Measurements from ENCODE around the gene FAM209A.
"Not testable (repeated sequence)": the region's sequence is repeated elsewhere in the genome, so short reads cannot be mapped to it uniquely, and the experiment has no call there.

The FAM209A gene

GRCh38 chr20:56524444-56524843 is at the start of gene FAM209A:
Gene FAM209A, plus strand, starts transcription at chr20:56524744. Its CDS starts 65 bp downstream, at chr20:56524809.
- DNase-seq (ENCODE audit: low spot score): not testable (repeated sequence)

GRCh38 chr20:56483970-56484369 is 40.6 kb upstream of the FAM209A start:
- DNase-seq (ENCODE audit: low spot score): no peak

- DNase-seq (ENCODE audit: low spot score): no peak
These were observed 37.3 kb upstream of the FAM209A start for GRCh38 chr20:56487216-56487615.

GRCh38 chr20:56488566-56488965 is 36.0 kb upstream of the FAM209A start:
- no peak for DNase-seq (ENCODE audit: low spot score)

GRCh38 chr20:56501116-56501515 is 23.4 kb upstream of the FAM209A start:
- DNase-seq (ENCODE audit: low spot score): no peak

- no peak for DNase-seq (ENCODE audit: low spot score)
These were observed 20.6 kb upstream of the FAM209A start for GRCh38 chr20:56503916-56504315.

- peak; percentile 12 for DNase-seq (ENCODE audit: low spot score)
These were observed 20.1 kb upstream of the FAM209A start for GRCh38 chr20:56504373-56505005.

- no peak for DNase-seq (ENCODE audit: low spot score)
These were observed 18.4 kb upstream of the FAM209A start for GRCh38 chr20:56506103-56506502.

- no peak for DNase-seq (ENCODE audit: low spot score)
These were observed 12.6 kb upstream of the FAM209A start for GRCh38 chr20:56511926-56512325.

GRCh38 chr20:56513161-56514150 is 11.1 kb upstream of the FAM209A start:
- no peak for DNase-seq (ENCODE audit: low spot score)

- no peak for DNase-seq (ENCODE audit: low spot score)
These were observed 7.9 kb upstream of the FAM209A start for GRCh38 chr20:56516631-56517030.

GRCh38 chr20:56517211-56517610 is 7.3 kb upstream of the FAM209A start:
- no peak for DNase-seq (ENCODE audit: low spot score)

- DNase-seq (ENCODE audit: low spot score): no peak
These were observed 6.9 kb upstream of the FAM209A start for GRCh38 chr20:56517641-56518040.

- DNase-seq (ENCODE audit: low spot score): no peak
These were observed 6.4 kb upstream of the FAM209A start for GRCh38 chr20:56518126-56518525.

GRCh38 chr20:56518721-56519398 is 5.7 kb upstream of the FAM209A start:
- no peak for DNase-seq (ENCODE audit: low spot score)

GRCh38 chr20:56519551-56519950 is 5.0 kb upstream of the FAM209A start:
- no peak for DNase-seq (ENCODE audit: low spot score)

GRCh38 chr20:56520180-56520579 is 4.4 kb upstream of the FAM209A start:
- no peak for DNase-seq (ENCODE audit: low spot score)

- DNase-seq (ENCODE audit: low spot score): not testable (repeated sequence)
These were observed 3.7 kb upstream of the FAM209A start for GRCh38 chr20:56520746-56521354.

GRCh38 chr20:56522311-56522710 is 2.2 kb upstream of the FAM209A start:
- no peak for DNase-seq (ENCODE audit: low spot score)

GRCh38 chr20:56527521-56527920 is 3.0 kb downstream of the FAM209A start:
- DNase-seq (ENCODE audit: low spot score): no peak

GRCh38 chr20:56532946-56533345 is 8.4 kb downstream of the FAM209A start, which contains the start of gene FAM209B:
Gene FAM209B, plus strand, starts transcription at chr20:56533246. Its CDS starts 96 bp downstream, at chr20:56533342.
- DNase-seq (ENCODE audit: low spot score): not testable (repeated sequence)

GRCh38 chr20:56537997-56538396 is 13.5 kb downstream of the FAM209A start:
- DNase-seq (ENCODE audit: low spot score): no peak

All from hepatic stellate cell (primary cell).